Neural progenitor cell (in vitro differentiated cells): Measurements from ENCODE around the gene KRTAP9-8.

Experiments used
- CTCF ChIP-seq: fragments of 200-600 bp; sonication (generic); IDR thresholded peaks from 2 replicates; pipeline ENCODE4 v1.5.1; 2017; ENCODE audit warnings: antibody characterized with exemption, mild to moderate bottlenecking
- EZH2 ChIP-seq: fragments of 200-600 bp; sonication (generic); IDR thresholded peaks from 2 replicates; pipeline ENCODE4 v1.6.1; 2017; ENCODE audit warnings: antibody characterized with exemption, mild to moderate bottlenecking, moderate library complexity

- TF ChIP-seq CTCF = no peak
- no peak for TF ChIP-seq EZH2
Observed at GRCh38 chr17:41190328-41190727, 47.5 kb upstream of the KRTAP9-8 start.
